Medulla oblongata (tissue), 1 donor: Measurements from ENCODE around the gene NOP9.
"Not testable (repeated sequence)": the region's sequence is repeated elsewhere in the genome, so short reads cannot be mapped to it uniquely, and the experiment has no call there.

Experiments used
- DNase-seq: peaks from one replicate; pipeline ENCODE4 v3.0.0-alpha.2; 2015; ENCODE audit errors: extremely low spot score

The NOP9 gene

GRCh38 chr14:24353559-24354481 is 54.2 kb downstream of the NOP9 start:
- DNase-seq = no peak

GRCh38 chr14:24354482-24354825 is 54.8 kb downstream of the NOP9 start:
- not testable (repeated sequence) for DNase-seq

GRCh38 chr14:24355009-24355408 is 55.4 kb downstream of the NOP9 start:
- no peak for DNase-seq

GRCh38 chr14:24356208-24356607 is 56.6 kb downstream of the NOP9 start:
- no peak for DNase-seq
